Measurements from ENCODE around the gene KIAA1958. TPM values are rescaled to one million over a fixed set of nuclear protein-coding genes. Genes with fewer than 3 reads are reported as not detected.

Gene KIAA1958
- total and polyA plus RNA-seq, 2 of the 8 experiments (the other 6 are each of a cell fraction or from before 2014, with no cell fraction given): 11.4 to 43.8 TPM

GRCh38 chr9:112465352-112465751, 21.3 kb upstream of the KIAA1958 start (continued):
- no peak for TF ChIP-seq CTCF (IDR thresholded peaks at IDR 0.05; ENCODE audit: control extremely low read depth in 1 of 3, insufficient read depth in 1 of 3, low read depth in 1 of 3, low read length in 3 of 3)
- no peak for TF ChIP-seq TCF12 (IDR thresholded peaks at IDR 0.05; ENCODE audit: low read depth, low read length)
- no peak for TF ChIP-seq SUZ12 (IDR thresholded peaks at IDR 0.05; ENCODE audit: low read length)
- no peak for TF ChIP-seq KDM5A (IDR thresholded peaks at IDR 0.05; ENCODE audit: low read length)
- no peak for TF ChIP-seq RFX5 (IDR thresholded peaks at IDR 0.05; ENCODE audit: borderline replicate concordance, low read depth, low read length)

Measured in H1 (cell line).